Brain microvascular endothelial cell (primary cell): Measurements from ENCODE around the gene MAP3K3.

Source experiments
- DNase-seq: peaks from one replicate; pipeline ENCODE4 v3.0.0-alpha.2; 2020
- H3K27ac ChIP-seq: fragments of 250-450 bp; sonication (Bioruptor Pico); 2 replicates; pipeline ENCODE4 v1.5.1; 2020; ENCODE audit warnings: mild to moderate bottlenecking, moderate library complexity
- H3K27me3 ChIP-seq: fragments of 250-450 bp; sonication (Bioruptor Pico); replicated peaks from 2 replicates; pipeline ENCODE4 v1.5.1; 2020; ENCODE audit warnings: mild to moderate bottlenecking
- H3K36me3 ChIP-seq: fragments of 250-450 bp; sonication (Bioruptor Pico); replicated peaks from 2 replicates; pipeline ENCODE4 v1.5.1; 2020; ENCODE audit warnings: mild to moderate bottlenecking
- H3K4me3 ChIP-seq: 2 replicates; pipeline ENCODE4 v1.5.1; 2011; ENCODE audit warnings: low read depth, mild to moderate bottlenecking, control low read depth, low read length, moderate library complexity
- in situ Hi-C: cut with HindIII; loops from 2 replicates; pipeline ENCODE4 v1.10.0; 2017; ENCODE audit warnings: low sequenced_read_pairs, low pct_ligation_motif_present
- TF ChIP-seq, protein P1 (sequence below): IDR thresholded peaks from 2 replicates; pipeline ENCODE4 v1.5.1; 2011; ENCODE audit warnings: low read depth, mild to moderate bottlenecking, moderate library complexity, low read length, control low read depth, inconsistent platforms; ENCODE audit errors: missing control alignments

Gene MAP3K3

DNA sequence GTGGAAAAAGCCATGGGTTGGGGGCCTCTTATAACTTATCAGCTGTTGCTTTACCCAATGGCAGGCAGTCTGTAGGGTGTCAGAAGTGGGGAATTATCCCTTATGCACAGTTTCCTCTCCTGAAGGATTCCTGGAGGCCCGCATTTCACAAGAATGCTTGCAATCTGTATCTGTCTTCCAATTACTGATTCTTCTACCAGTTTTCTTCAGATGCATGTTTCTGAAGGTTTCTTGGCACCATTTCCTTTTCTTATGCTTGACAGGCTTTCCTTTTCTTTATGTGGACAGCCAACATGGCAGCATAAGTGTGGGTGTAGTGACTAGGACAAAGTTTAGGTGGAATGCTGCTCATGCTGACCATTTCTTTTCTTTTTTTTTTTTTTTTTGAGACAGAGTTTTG, 36.1 kb downstream of the MAP3K3 start:
- in situ Hi-C loops, result no loop called here
- TF ChIP-seq, protein P1, sequence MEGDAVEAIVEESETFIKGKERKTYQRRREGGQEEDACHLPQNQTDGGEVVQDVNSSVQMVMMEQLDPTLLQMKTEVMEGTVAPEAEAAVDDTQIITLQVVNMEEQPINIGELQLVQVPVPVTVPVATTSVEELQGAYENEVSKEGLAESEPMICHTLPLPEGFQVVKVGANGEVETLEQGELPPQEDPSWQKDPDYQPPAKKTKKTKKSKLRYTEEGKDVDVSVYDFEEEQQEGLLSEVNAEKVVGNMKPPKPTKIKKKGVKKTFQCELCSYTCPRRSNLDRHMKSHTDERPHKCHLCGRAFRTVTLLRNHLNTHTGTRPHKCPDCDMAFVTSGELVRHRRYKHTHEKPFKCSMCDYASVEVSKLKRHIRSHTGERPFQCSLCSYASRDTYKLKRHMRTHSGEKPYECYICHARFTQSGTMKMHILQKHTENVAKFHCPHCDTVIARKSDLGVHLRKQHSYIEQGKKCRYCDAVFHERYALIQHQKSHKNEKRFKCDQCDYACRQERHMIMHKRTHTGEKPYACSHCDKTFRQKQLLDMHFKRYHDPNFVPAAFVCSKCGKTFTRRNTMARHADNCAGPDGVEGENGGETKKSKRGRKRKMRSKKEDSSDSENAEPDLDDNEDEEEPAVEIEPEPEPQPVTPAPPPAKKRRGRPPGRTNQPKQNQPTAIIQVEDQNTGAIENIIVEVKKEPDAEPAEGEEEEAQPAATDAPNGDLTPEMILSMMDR, result no peak
- Histone ChIP-seq H3K36me3 (peaks cover 21% of the 10 kb centered on the region), H3K27me3 (no peaks in the 10 kb centered on the region), H3K27ac (no peak overlapping the region), H3K4me3 (no peak overlapping the region)
- no peak for DNase-seq

DNA sequence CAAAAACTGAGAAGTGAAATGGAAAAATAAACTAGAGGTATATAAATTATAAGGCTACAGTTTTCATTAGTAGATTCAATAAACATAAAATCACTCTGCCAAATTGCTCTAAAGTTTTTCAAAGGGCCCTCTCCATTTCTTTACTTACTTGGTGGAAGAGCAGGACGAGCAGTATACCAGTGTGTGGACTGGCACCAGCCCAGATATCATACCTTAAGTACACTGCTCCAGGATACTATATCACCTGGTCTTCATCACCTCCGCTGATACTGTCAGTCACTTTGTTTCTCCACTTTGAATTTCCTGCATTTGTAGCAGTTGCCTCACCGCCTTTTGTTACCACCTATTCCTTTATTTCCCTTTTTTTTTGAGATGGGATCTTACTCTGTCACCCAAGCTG, 37.6 kb downstream of the MAP3K3 start:
- Histone ChIP-seq H3K36me3 (peaks cover 16% of the 10 kb centered on the region), H3K4me3 (no peak overlapping the region), H3K27ac (no peak overlapping the region), H3K27me3 (no peaks in the 10 kb centered on the region)
- TF ChIP-seq, protein P1, result no peak
- no peak for DNase-seq
- in situ Hi-C loops, result no loop called here

DNA sequence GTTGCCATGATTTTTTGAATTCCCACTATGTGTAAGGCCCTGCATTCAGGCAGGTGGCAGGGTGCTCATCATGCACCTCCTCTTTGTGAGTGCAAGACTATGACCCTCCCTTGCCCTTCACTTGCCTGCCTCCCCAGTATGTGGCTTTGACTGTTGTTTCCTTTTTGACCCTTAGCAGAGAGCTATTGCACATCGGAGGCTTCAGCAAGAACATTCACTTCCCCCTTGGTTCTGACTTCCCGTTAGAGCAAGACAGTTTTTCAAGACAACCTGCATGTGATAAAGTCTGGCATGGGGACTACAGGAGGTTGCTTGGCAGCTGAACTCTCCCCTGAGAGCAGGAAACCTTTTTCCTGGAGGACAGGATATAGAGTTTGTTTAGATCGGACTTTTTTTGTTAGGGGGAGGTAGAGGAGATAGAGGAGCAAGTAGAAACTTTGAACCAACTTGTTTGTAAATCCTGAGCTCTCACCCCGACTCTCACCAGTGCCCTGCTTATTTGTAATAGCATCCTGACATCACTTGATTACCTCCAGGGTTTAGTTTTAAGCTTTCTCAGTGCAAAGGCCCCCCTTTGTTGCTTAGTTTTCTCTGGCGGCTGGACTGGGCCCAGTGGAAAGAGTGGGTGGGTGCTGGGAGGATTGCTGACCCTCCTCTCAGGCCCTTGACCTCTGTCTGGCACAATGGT, 43.5 kb downstream of the MAP3K3 start:
- Histone ChIP-seq H3K27me3 (no peaks in the 10 kb centered on the region), H3K36me3 (peaks cover 24% of the 10 kb centered on the region), H3K4me3 (no peak overlapping the region), H3K27ac (no peak overlapping the region)
- no peak for DNase-seq
- TF ChIP-seq, protein P1, result no peak
- in situ Hi-C loops, result no loop called here

DNA sequence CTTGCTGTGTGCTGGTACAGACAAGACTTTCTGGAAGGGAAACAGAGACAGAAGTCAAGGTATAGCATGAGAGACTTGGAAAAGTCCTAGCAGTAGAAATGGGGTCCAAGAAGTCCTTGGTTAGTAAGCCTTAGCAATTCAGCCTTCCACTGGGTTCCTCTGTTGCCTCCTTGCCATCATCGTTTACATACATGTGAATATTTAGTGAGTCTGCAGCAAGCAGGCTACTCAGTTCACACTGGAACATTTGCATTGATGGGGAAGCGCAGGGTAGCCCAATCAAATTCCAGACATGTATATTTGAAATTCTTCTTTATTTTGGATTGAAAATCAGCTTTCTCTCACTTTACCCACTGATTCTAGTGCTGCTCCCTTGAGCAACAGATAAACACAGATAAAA, 50.6 kb downstream of the MAP3K3 start:
- DNase-seq, result no peak
- Histone ChIP-seq H3K36me3 (peaks cover 5% of the 10 kb centered on the region), H3K4me3 (no peak overlapping the region), H3K27me3 (no peaks in the 10 kb centered on the region), H3K27ac (no peak overlapping the region)
- TF ChIP-seq, protein P1, result no peak
- in situ Hi-C loops, result no loop called here

DNA sequence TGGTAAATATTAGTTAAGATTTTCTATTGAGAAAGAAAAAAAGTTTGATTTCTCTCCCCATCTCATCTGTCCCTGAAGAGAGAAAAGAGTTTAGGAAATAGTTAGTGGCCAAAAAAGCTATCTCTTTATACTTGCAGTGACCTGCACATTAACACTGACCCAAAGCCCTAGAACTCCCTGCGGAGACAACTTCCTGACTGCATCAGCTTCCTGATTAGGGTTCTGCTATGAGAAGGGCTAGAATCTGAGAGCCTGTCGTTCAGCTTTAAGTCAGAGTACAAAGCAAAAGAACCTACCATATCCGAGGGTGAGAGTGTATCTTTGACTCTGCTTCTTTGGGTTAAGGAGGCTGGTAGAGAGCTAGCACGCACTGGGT, 53.0 kb downstream of the MAP3K3 start:
- in situ Hi-C loops, result no loop called here
- peak; percentile 29 for DNase-seq
- no peak overlapping the region for H3K4me3 ChIP-seq
- H3K36me3 ChIP-seq, result no peaks in the 10 kb centered on the region
- H3K27ac ChIP-seq, result peak overlapping the region; percentile 63
- TF ChIP-seq, protein P1, result no peak
- H3K27me3 ChIP-seq, result no peaks in the 10 kb centered on the region
